ELR (cell line): Measurements from ENCODE around the gene KDM2B.

Experiments
- DNase-seq: peaks from one replicate; pipeline ENCODE4 v3.0.0-alpha.2; 2015; ENCODE audit warnings: low read depth

The KDM2B gene

DNA sequence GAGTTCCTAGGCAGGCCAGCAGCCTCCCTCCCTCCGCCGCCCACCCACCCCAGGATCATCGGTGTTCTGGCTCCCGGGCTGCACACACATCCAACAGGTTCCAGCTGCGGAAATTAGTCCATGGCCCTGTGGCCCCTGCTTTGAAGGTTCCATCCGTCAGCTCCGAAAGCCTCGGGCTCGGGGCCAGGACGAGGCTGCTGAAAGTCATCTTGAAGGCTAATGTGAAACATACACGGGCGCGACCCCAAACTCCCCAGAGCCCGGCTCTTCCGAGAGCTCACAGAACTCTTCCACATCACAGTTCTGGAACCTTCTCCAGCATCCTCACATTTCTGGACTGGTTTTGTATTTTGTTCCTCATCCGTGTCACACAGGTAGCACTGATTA lies 19.8 kb downstream of the KDM2B start:
- no peak for DNase-seq

DNA sequence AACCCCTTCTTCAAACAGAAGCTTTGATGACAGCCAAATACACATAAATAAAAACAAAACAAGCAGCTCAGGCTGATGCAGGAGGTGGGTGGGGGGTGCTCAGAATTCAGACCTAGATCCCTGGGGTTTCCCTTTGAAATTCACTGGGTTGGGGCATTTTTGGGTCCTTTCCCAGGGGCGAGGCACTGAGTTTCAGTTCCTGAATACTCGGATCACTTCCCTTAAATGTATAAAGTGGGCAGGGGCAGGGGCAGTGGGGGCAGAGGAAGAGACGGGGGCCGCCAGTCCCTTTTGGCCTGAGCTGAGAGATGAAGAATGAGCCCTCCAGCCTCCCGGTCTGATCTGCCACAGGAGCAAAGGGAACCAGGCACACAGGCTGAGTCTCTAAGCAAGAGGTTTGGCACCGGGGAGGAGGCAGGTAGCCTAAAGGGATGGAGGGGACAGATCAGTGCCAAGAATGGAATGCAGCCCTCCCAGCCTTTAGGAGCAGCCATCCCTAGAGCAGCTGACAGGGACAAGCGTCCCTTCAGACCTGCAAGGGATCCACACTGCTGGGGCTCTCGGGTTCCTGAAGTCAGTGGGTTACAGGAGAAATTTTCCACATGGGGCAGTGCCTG lies 20.3 kb downstream of the KDM2B start:
- no peak for DNase-seq

DNA sequence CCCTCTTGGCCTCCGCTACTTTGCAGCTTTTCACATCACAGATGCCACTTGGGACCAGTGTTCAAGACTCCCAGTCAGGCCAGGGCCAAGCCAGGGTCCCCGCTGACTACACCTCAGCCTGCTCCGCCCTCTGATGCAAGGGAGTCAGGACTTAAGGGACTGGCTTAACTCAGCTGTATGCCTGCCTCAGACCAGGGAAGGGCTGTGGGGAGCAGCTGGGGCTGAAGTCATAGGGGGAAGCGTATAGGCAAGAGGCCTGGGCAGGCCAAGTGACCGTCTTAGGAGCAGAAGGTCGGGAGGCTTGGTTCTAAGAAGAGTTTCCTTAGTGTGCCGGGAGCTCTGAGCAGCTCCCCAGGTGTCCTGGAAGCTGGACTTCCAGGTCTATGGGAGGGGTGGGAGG lies 21.9 kb downstream of the KDM2B start:
- no peak for DNase-seq

DNA sequence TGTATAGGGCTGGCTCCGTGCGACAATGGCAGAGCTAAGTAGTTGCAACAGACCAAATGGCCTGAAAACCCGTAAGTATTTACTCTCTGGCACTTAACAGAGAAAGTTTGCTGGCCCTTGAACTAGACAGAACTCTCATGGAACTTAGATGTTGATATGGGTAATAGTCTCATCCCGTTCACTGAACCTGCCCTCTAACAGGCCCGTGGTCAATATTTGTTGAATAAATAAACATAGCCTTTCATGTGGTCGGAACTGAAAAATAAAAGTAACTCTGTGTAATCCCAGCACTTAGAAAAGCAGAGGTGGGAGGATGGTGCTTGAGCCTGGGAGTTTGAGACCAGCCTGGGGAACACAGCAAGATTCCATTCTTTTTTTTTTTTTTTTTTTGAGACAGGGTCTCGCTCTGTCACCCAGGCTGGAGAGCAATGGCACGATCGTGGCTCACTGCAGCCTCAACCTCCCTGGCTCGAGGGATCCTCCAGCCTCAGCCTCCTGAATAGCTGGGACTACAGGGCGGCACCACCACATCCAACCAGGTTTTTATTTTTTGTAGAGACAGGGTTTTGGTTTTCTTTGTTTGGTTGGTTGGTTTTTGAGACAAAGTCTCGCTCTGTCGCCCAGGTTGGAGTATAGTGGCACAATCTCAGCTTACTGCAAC lies 29.7 kb downstream of the KDM2B start:
- no peak for DNase-seq

DNA sequence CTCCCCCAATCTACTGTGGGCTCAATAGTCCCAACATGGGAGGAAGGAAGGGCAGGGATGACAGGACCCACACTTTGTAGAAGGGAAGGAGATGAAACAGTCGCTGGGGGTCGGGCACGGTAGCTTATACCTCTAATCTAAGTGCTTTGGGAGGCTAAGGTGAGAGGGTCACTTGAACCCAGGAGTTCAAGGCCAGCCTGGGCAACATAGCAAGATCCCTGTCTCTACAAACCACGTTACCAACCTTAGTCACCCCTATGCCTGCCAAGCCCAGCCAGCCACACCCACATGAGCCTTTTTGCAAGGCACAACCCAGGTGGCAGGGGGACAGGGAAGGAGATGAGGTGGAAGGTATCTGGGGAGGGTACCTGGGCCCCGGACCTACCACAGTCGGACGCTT lies 31.7 kb downstream of the KDM2B start:
- no peak for DNase-seq

DNA sequence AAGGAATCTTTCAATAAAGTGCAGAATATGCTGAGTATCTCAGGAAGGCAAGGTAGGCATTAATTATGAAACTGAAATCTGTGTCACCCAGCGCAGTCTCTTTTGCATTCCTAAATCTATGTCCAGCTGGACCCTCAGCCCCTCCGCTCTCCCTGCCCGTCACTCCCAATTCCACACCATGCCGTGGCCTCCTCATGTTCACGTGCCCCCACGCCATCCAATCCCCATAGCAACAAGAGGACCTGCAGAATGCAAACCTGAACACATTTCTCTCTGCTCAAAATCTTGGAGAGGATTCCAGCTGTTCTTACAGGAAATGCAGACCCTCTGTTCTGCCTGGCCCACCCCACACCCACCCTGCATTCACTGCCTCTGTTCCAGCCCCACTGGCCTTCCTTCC lies 35.3 kb downstream of the KDM2B start:
- DNase-seq = no peak

DNA sequence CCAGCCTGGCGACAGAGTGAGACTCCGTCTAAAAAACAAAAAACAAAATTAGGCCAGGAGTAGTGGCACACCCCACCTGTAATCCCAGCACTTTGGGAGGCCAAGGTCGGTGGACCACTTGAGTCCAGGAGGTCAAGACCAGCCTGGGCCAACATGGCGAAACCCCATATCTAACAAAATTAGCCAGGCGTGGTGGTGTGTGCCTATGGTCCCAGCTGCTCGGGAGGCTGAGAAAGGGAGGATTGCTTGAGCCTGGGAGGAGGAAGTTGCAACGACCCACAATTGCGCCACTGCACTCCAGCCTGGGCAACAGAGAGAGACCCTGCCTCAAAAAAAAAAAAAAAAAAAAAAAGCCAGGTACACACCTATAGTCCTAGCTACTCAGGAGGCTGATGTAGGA lies 37.0 kb downstream of the KDM2B start:
- no peak for DNase-seq

DNA sequence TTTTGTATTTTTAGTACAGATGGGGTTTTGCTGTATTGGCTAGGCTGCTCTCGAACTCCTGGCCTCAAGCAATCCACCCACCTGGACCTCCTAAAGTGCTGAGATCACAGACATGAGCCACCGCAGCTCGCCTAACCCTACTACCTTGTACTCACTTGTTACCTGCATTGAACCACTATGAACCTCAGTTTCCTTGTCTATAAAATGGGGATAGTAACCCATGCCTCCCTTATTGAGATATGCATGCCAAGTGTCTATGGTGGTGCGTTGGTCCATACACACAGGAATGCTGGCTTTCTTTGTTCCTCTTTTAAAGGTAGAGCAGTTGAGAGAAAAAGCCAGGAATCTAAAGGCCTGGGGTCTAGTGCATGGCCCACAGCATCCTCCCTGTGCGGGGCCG lies 40.9 kb downstream of the KDM2B start:
- no peak for DNase-seq

DNA sequence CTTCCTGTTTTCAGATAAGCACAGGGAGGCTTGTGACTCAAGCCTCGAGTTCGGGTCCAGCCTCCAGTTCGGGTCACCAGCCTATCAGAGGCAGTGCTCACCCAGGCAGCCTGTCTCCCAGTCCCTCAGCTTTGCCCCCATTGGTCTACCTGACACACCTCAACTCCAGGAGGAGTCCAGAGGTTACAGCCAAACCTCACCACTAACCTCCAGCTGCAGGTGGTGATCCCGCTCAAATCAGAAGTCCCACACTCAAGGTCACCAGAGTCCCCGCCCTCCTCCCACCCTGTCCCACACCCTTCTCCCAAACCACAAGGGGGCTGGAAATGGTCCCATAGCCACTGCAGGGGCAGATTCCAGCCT lies 42.1 kb downstream of the KDM2B start:
- peak; percentile 61 for DNase-seq

DNA sequence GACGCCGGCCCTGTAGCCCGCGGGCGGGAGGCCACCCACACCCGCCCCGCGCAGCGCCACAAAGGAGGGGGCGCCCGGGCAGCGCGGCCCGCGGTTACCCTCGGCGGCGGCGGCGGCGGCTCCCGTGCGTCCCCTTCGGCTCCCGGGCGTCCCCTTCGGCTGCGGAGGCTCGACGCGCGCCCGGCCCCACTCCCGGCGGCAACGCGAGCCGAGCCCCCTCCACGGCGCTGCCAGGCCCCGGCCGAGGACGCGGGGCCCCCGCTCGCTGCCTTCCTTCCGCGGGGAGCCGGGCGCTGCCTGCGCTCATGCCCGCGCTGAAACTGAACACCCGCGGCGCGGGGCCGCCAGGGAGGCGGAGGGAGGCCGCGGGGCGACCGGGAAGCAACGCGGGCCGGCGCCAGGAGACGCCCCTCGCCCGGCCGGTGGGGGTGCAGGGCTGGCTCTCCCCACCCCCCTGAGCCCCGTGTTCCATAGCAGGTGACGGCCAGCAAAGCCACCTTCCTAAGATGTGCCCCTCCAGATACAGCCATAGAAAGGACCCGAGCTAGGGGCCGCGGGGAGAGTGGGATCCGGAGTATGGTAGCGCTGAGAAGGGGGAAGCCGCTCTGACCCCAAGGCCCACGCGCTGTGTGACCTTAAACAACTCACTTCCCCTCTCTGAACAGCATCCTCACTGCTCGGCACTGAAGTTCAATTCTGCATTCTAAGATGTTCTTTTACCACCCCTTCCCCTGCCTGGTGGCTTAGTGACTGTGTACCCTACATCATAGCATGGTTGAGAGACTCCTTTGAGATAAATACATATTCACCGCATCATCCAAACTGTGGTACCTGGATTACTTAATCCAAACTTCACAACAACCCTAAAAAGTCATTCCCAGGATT lies 42.8 kb downstream of the KDM2B start:
- DNase-seq = peak; percentile 38

DNA sequence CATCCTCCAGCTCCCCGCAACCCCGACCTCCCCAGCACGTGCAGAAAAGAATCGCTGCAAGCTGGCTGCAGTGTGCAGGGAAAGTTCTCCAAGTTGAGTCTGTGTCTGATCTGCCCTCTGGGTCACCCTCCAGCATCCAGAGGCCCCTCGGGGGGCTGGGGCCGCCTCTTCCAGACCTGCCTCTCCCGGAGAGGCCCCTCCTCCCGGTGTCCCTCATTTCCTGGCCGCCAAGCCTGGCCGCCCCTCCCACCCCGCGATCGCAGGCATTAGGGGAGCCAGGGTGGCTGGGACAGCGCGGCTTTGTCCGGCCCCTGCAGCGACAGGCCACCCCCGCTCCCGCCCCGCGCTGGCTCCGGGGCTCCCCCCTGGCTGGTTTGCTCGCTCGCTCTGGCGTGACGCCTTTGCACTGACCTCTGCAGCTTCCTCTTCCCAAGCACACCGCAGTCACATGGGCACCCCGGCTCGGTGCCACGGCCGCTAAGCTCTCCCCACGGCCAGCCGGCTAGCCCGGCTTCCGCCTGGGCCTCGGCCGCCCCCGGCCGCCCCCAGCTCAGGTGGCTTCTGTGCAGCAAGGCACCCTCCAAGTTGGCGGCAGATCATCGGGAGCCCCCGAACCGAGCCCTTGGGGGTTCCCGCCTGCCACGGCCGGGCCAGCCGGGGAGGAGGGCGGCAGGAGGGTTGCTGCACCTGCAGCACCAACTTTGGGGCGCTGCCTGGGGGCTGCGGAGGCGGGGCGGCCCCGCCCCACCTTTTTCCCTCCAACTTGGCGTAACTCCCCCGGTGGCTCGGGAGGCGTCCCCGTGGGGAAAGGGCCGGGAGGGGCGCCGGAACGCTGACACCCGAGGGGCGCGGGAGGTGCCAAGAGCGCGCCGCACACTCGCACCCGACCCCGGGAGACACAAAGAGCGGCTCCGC lies 43.7 kb downstream of the KDM2B start:
- DNase-seq = peak; percentile 74

DNA sequence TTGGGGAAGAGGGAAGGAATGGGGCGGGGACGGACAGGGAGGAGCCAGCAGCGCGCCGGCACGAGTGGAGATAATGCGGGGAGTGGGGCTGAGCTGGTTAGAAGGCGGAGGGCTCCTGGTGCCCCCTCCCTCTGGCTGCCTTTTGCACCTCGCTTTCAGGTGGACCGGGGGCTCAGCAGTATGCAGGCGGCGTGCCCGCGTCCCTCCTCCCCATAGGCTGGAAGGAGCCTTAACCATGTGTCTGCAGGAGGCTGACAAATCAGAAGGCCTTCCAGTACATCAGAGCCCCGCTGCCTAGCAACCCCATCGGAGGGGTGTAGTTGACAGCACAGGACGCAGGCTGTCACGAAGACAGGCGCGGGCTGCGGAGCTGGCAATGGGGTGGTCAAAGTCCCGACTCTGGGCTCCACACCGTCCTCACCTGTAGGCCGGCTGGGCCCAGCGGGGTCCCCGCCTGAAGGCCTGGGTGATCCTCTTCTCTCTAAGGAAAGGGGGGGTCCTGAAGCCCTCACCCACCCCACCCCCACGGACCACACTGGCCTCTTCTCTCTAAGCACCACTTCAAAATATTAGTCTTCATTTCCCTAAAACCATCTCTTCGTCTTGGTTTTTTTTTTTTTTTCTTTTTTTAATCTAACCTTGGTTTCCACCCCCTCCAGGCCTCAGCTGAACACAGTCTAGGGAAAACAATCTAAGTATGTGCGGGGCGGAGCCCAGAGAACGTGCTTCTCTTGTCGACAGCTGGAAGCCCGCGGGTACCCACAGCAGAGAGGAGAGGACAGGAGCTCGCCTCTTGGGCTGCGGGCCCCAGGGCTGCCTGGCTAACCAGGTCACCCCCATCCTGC lies 44.5 kb downstream of the KDM2B start:
- DNase-seq = peak; percentile 53

DNA sequence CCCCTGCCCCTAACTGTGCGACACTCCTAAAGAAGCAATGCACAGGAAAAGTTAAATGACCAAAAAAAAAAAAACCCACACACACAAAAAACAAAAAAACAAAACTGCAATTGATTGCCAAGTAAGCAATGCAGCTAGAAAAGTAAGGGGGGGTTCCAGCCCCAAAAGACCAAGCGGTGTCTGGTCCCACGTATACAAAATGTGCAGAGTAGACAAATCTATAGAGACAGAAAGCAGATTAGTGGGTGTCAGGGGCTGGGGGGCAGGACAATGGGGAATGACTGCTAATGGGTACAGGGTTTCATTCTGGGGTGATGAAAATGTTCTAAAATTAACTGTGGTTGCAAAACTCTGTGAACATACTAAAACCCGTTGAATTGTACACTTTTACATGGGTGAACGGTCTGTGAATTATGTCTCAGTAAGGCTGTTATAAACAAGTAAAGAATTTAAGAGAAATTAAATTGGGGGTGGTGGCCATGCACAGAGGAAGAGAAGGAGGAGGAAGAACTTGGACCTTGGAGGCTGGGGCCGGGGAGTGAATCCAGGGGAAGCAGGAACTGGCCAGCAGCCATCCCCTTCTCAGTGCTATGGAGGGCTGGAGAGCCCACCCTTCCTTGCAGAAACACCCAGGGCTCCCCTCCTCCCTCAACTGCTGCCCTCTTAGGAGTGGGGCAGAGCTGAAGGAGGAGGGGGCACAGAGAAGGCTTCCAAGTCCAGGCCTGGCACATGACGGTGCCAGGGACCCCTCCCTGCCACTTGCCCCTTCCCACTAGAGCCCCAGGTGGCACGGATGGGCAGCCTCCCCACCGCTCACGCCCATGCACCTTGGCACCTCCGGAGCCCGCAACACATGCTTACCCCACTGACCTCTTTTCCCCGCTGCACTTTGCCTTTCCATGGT lies 45.4 kb downstream of the KDM2B start:
- DNase-seq = no peak

DNA sequence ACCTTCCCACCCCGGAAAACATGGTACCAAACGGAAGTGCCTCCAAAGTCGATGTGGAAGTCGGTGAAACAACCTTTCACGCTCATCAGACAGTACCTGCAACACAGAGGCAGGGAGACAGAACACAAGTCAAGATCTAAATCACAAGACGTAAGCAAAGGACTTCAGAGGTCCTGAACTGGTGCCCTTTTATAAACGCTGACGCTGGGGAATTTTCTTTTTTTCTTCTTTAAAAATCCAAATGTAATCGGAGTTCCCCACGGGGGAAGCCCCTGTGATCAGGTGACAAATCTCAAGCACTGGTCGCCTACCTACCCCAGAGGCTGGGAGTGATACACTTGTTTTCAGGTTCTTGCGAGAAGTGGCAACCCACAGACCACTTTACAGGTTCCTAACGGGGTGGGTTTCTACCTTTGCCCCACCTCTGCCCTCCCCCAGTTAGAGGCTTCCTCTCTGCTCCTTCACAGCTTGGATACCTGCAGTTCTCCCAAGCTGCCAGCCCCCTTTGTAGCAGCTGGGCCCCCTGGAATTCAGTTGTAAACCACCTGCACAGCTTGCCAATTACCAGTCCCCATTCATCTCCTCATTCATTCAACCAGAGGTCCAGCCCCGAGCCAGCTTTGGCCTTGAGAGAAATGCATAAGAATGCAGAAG lies 46.2 kb downstream of the KDM2B start:
- no peak for DNase-seq

DNA sequence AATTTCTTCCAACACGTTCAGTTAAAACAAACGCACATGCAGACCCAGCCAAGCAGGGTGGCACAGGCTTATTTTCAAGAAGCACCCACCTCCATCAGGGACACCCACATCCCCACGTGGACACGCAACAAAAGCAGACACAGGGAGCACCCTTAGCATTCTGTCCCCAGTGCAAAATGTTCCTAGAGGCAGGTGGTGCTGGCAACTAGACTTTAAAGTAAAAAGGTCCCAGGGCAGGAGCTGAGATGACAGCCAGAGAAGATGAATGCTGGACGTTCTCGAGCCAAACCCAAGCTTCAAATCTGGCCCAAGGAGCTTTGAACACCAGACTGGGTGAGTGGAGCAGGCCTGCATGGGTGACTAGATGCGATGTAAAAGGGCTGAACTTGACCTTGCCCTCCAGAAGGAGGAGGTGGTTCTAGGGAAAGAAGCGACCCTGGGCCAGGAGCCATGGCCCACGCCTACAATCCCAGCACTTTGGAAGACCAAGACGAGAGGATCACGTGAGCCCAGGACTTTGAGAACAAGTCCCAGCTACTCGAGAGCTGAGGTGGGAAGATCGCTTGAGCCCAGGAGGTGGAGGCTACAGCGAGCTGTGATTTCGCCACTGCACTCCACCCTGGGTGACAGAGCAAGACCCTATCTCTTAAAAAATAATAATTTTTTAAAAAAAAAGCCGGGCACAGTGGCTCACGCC lies 47.3 kb downstream of the KDM2B start:
- no peak for DNase-seq

DNA sequence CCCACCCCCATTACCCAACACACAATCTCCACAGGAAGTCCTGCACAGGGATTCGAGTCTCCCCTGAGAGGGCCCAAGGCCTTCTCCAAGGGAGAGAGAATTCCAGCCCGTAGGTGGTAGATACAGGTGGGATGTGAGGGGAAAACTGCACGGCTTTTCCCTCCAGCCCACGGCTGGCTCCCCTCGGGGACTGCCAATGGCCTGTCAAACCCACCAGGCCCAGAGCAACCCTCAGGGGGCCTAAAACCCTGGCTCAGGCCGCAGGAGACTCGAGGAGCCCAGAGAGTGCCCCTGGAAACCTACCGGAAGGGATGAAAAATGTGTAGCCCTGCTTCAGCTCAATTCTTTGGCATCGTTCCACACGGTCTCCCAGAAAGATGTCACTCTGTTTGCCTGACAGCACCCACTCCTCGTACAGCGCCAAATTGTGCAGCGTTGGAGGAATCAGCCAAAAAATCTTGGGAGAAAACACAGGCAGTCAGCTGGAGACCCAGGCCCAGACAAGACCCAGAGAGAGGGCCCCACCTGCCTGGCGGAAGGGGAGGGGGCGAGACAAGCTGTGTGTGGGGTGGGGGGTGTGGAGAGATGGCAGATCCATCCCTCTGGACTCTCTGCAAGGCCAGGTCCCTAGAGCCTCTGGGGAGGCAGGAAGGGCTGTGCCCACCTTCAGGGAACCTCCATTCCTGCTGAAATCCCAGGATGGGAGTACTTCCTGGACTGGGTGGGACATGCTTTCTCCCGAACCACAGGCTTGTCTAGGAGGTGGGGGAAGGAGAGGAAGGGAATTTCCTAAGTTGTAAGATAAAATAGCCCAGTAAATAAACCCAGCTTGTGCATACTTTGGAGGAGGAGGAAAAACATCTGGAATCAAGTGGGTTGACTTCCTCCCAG lies 48.1 kb downstream of the KDM2B start:
- no peak for DNase-seq

DNA sequence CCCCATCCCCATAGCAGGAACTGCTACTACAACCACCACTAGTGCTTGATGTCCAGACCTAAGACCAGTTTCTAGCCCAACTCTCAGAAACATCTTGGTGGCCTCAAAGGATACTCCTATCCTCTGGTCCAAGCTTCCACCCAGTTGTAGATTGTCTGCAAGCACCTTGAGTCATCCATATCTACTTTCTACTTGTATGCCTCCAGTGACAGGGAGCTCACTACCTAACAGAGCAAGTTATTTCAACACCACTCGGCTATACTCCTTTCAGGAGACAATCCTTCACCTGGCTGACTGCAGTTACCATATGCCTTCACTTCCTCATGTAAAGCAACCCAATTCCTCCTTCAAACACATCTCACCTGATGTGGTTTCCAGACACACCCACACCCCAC lies 49.5 kb downstream of the KDM2B start:
- DNase-seq = no peak
